Measurements from ENCODE around the gene UBL3.

DNA sequence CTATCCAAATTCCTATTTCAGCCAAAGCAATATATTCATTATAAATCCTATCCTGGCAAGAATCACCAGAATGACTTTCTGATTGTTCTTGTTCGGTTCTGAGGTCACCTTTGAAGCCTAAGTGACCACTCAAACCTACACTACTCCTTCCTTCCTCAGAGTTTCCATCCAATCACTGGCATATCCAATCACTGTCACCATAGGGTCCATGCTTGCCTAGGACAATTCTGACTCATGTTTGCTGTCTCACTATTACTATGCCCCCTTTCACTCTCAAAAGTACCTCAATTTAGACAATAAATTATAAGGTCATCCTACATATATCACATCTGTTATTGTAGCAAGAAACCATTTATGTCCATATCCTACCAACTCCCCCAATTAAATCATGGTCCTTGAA, 58.9 kb downstream of the UBL3 start:
- TF ChIP-seq POLR2A (IDR thresholded peaks at IDR 0.05): no peak
- no peak for TF ChIP-seq POLR2AphosphoS5 (IDR thresholded peaks at IDR 0.05)
